GM12878 (cell line): ENCODE results near the gene TRAF3. TPM values are rescaled to one million over a fixed set of nuclear protein-coding genes. Genes with fewer than 3 reads are reported as not detected.

Source experiments
- ATAC-seq: fragments of 200-7000 bp; cut with Tn5 transposase; 3 replicates; pipeline ENCODE4 v1.9.1; 2020; ENCODE audit warnings: mild to moderate bottlenecking, moderate library complexity
- BruUV-seq: library from RNA; stranded (reverse); fragments of 400-500 nt; replicated peaks from 2 replicates; lab custom pipeline; 2021; lab: Mats Ljungman, UMichigan
- CTCF ChIA-PET: fragments of 300-600 bp; sonication (Branson Sonifier 250); formaldehyde crosslinking; extraction: SDS; loops from one replicate; lab custom pipeline; 2021; ENCODE audit warnings: inconsistent platforms; lab: Yijun Ruan, JAX
- POLR2A ChIA-PET: fragments of 350-600 bp; formaldehyde crosslinking; extraction: SDS; loops from one replicate; lab custom pipeline; 2021; ENCODE audit warnings: inconsistent platforms; lab: Charles Lee
- RAD21 ChIA-PET: fragments of 300-600 bp; sonication (Branson Sonifier 250); formaldehyde crosslinking; loops from one replicate; lab custom pipeline; 2023; ENCODE audit warnings: antibody characterized with exemption; ENCODE audit not compliant: unreplicated experiment; lab: Charles Lee
- SMC1A ChIA-PET: fragments of 300-600 bp; sonication (Branson Sonifier 250); formaldehyde crosslinking; loops from one replicate; lab custom pipeline; 2023; ENCODE audit not compliant: unreplicated experiment, uncharacterized antibody; lab: Charles Lee
- DNase-seq: peaks from one replicate; pipeline ENCODE4 v3.0.0-alpha.2; 2011; ENCODE audit warnings: low read depth, low spot score
- FAIRE-seq: peaks from 3 replicates; lab custom pipeline; 2011; peaks lifted over from hg19 to GRCh38; lab: Jason Lieb, UNC
- H2AFZ ChIP-seq: 2 replicates; pipeline ENCODE4 v1.6.0; 2011; ENCODE audit warnings: low read depth, low read length, control low read depth; ENCODE audit not compliant: control insufficient read depth
- H3K27ac ChIP-seq: 2 replicates; pipeline ENCODE4 v1.5.1; 2011; ENCODE audit warnings: control low read depth; ENCODE audit not compliant: control insufficient read depth, insufficient read depth
- H3K27me3 ChIP-seq, 2 experiments: replicated peaks in 1 of 2; 2 replicates each; pipeline versions ENCODE4 v1.6.0 to v1.6.1; 2011; ENCODE audit warnings: low read length in 1 of 2; ENCODE audit not compliant: control insufficient read depth in 2 of 2, insufficient read depth in 2 of 2
- H3K36me3 ChIP-seq, 2 experiments: 2 replicates each; pipeline ENCODE4 v1.5.1; 2011; ENCODE audit warnings: low read length in 1 of 2; ENCODE audit not compliant: control insufficient read depth in 2 of 2, insufficient read depth in 2 of 2
- H3K4me1 ChIP-seq: 2 replicates; pipeline ENCODE4 v1.6.1; 2011; ENCODE audit warnings: mild to moderate bottlenecking, low read length, moderate library complexity, mixed read lengths; ENCODE audit not compliant: control insufficient read depth, insufficient read depth
- H3K4me2 ChIP-seq: 2 replicates; pipeline ENCODE4 v1.6.0; 2011; ENCODE audit warnings: control low read depth; ENCODE audit not compliant: control insufficient read depth, insufficient read depth
- H3K4me3 ChIP-seq: fragments of 200-600 bp; sonication (generic); 2 replicates; pipeline ENCODE4 v1.5.1; 2016
- H3K79me2 ChIP-seq: 2 replicates; pipeline ENCODE4 v1.6.0; 2011; ENCODE audit warnings: low read length; ENCODE audit not compliant: control insufficient read depth, insufficient read depth
- H3K9ac ChIP-seq: 2 replicates; pipeline ENCODE4 v1.8.0; 2011; ENCODE audit warnings: low read length, control low read depth, mixed read lengths; ENCODE audit not compliant: control insufficient read depth, insufficient read depth
- H3K9me3 ChIP-seq: replicated peaks from 3 replicates; pipeline ENCODE4 v1.5.1; 2011; ENCODE audit warnings: mild to moderate bottlenecking, low read length; ENCODE audit not compliant: control insufficient read depth, insufficient read depth
- H4K20me1 ChIP-seq: 2 replicates; pipeline ENCODE4 v1.6.0; 2011; ENCODE audit not compliant: control insufficient read depth, insufficient read depth
- ASH2L ChIP-seq: fragments of 300-600, 200-600 bp; sonication (generic); IDR thresholded peaks from 2 replicates; pipeline ENCODE4 v1.6.1; 2017; ENCODE audit warnings: low read depth, mild to moderate bottlenecking, borderline replicate concordance
- ATF7 ChIP-seq: fragments of 450-650 bp; IDR thresholded peaks from 2 replicates; pipeline ENCODE4 v1.6.1; 2016; ENCODE audit warnings: low read depth, mild to moderate bottlenecking
- E2F8 ChIP-seq: fragments of 450-650 bp; IDR thresholded peaks from 2 replicates; pipeline ENCODE4 v1.6.1; 2018; ENCODE audit warnings: mild to moderate bottlenecking, low read depth, moderate library complexity; ENCODE audit not compliant: partially characterized antibody
- HDGF ChIP-seq: fragments of 450-650 bp; IDR thresholded peaks from 2 replicates; pipeline ENCODE4 v1.6.1; 2016; ENCODE audit warnings: antibody characterized with exemption
- KDM1A ChIP-seq: fragments of 200-600 bp; sonication (generic); IDR thresholded peaks from 2 replicates; pipeline ENCODE4 v1.6.1; 2016; ENCODE audit warnings: borderline replicate concordance
- MXI1 ChIP-seq: fragments of 150-350 bp; IDR thresholded peaks from 2 replicates; pipeline ENCODE4 v1.6.1; 2011; ENCODE audit warnings: low read depth, mild to moderate bottlenecking, inconsistent platforms, low read length, improper control_type of control experiment
- RAD21 ChIP-seq: IDR thresholded peaks from 2 replicates; pipeline ENCODE4 v1.6.1; 2011; ENCODE audit warnings: mild to moderate bottlenecking, low read depth, low read length, moderate library complexity; ENCODE audit not compliant: insufficient read depth
- SKIL ChIP-seq: fragments of 450-650 bp; IDR thresholded peaks from 2 replicates; pipeline ENCODE4 v1.6.1; 2017; ENCODE audit warnings: mild to moderate bottlenecking, low read depth, inconsistent platforms; ENCODE audit not compliant: poor library complexity, severe bottlenecking
- ZBED1 ChIP-seq: IDR thresholded peaks from 2 replicates; pipeline ENCODE4 v1.6.1; 2016; ENCODE audit warnings: borderline replicate concordance
- ZBTB11 ChIP-seq: fragments of 450-650 bp; formaldehyde crosslinking; IDR thresholded peaks from 2 replicates; pipeline ENCODE4 v1.5.0; 2022; ENCODE audit warnings: mild to moderate bottlenecking, missing genetic modification characterization
- WGBS: methylation state at CpG from one replicate; pipeline ENCODE4 v1.1.6; 2016; ENCODE audit warnings: low lambda C conversion rate; ENCODE audit not compliant: insufficient replicate concordance, insufficient coverage; ENCODE audit errors: missing lambda C conversion rate; 5-methylcytosine and 5-hydroxymethylcytosine counted together
- in situ Hi-C: fragments of 300-500 bp; cut with MboI; formaldehyde crosslinking; loops from 9 replicates; pipeline ENCODE4 v1.14.3; 2018; ENCODE audit warnings: mixed read lengths
- intact Hi-C: fragments of 100-400 bp; cut with micrococcal nuclease; formaldehyde crosslinking; loops from one replicate; pipeline ENCODE4 v1.14.2; 2022; ENCODE audit not compliant: unreplicated experiment
- polyA plus RNA-seq, 11 experiments: library from polyadenylated mRNA; depleted of rRNA in 4 of 11; unstranded in 6 of 11; stranded (reverse) in 5 of 11; fragments of >200 nt; fragmentation: Nextera tagmentation in 4 of 11; fragmentation: Illumina TruSeq in 1 of 11; extraction: Ambion mirVana in 4 of 11; extraction: Trizol in 1 of 11; gene quantifications; 1 replicate in 1 of 11; 2 replicates in 10 of 11; pipeline versions ENCODE4 v1.2.1 to v1.2.3, GENCODE V29; 2011 to 2016; ENCODE audit warnings: inconsistent platforms in 2 of 11, missing spikeins in 2 of 11, low read depth in 1 of 11
- total RNA-seq, 4 experiments: library from RNA; depleted of rRNA in 3 of 4; stranded (reverse); fragments of >200 nt in 3 of 4; fragmentation: Illumina TruSeq in 1 of 4; extraction: Trizol in 1 of 4; gene quantifications; 2 replicates each; pipeline versions ENCODE4 v1.2.1 to v1.2.3, GENCODE V29; 2013 to 2021

Gene TRAF3
- total and polyA plus RNA-seq, 10 of the 15 experiments (the other 5 are each of a cell fraction or from before 2014, with no cell fraction given), result 3.0 to 70.1 (median 36.5) TPM

- TF ChIP-seq SKIL, result peak; percentile 16
- no peak for TF ChIP-seq ASH2L
These were observed 18.0 kb downstream of the TRAF3 start (continued) for GRCh38 chr14:102795060-102795925.

DNA sequence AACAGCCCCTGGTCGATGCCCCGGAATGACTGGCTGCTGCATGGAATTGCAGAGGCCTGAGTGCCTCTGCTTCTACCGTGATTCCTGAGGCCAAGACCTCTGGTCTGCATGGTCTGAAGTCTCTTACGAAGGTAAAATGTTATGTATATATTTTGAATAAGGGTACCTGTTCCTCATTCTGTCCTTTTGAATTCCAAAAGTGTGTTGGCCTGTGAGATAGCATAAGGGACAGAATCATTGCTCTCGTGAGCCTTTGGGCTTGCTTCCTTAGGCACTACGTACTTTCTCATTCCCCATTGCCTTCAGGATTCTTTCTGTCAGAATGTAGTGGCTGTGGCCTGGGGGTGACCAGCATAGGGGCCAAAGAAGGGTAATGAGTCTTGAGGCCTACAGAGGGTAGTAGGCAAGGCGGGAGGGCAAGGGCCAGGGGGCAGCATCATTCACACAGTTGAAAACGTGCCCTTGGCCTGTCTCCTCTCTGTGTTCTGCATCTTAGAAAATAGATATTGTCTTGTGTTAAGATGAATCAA, 19.5 kb downstream of the TRAF3 start:
- CTCF ChIA-PET, result interaction anchor here (0.7 to 4.5 kb wide), 3 partner anchors 11 to 181 kb away, joined by 3 to 32 read pairs (median 14); no protein-coding TSS in a partner anchor
- DNase-seq (no peak), ATAC-seq (no peak), FAIRE-seq (no peak)
- no peak overlapping the region for H2AFZ ChIP-seq
- H3K27ac ChIP-seq, result no peak overlapping the region; the same call in 1 of the 2 replicates
- intact Hi-C loops, result no loop called here
- H4K20me1 ChIP-seq, result peaks cover 8% of the 10 kb centered on the region; the same call in 1 of the 2 replicates
- no peak overlapping the region for H3K9ac ChIP-seq
- peaks cover 95% of the 10 kb centered on the region for H3K79me2 ChIP-seq
- peaks cover 13% of the 10 kb centered on the region for H3K9me3 ChIP-seq
- in situ Hi-C loops, result no loop called here
- SMC1A ChIA-PET, result interaction anchor here (1.7 to 5.8 kb wide), 5 partner anchors 11 to 83 kb away, joined by 3 to 58 read pairs (median 23); no protein-coding TSS in a partner anchor
- RAD21 ChIA-PET, result interaction anchor here (0.7 to 8.3 kb wide), 3 partner anchors 15 to 23 kb away, joined by 3 to 53 read pairs (median 20); no protein-coding TSS in a partner anchor
- peaks cover 57% of the 10 kb centered on the region for H3K4me1 ChIP-seq
- POLR2A ChIA-PET, result interaction anchor here (2.0 to 2.4 kb wide), 2 partner anchors 17 to 22 kb away, joined by 6 to 7 read pairs; no protein-coding TSS in a partner anchor
- peaks cover 5 to 35% of the 10 kb centered on the region in 2 experiments for H3K36me3 ChIP-seq
- 56% methylated on average over 8 of the region's 8 CpGs for WGBS
- peak overlapping the region; percentile 11; the same call in 1 of the 2 replicates for H3K4me2 ChIP-seq
- H3K4me3 ChIP-seq, result no peak overlapping the region
- no peaks in the 10 kb centered on the region for H3K27me3 ChIP-seq
- BruUV-seq, result no TSS peak
- no peak for TF ChIP-seq MXI1
- no peak for TF ChIP-seq ZBTB11 (CRISPR knock-in tag)
- TF ChIP-seq HDGF, result no peak
- TF ChIP-seq E2F8, result no peak
- no peak for TF ChIP-seq RAD21
- no peak for TF ChIP-seq KDM1A
- TF ChIP-seq ZBED1, result no peak
- no peak for TF ChIP-seq ATF7
